Measurements from ENCODE around the gene ZSWIM1. TPM values are rescaled to one million over a fixed set of nuclear protein-coding genes. Genes with fewer than 3 reads are reported as not detected.
A peak's percentile ranks its signal among the peaks of the same experiment; 100 is the strongest.

The ZSWIM1 gene
- total and polyA plus RNA-seq, 2 of the 13 experiments (the other 11 are each of a cell fraction or from before 2014, with no cell fraction given): 9.5 to 11.7 TPM

GRCh38 chr20:45909336-45909808 lies 28.3 kb downstream of the ZSWIM1 start (continued):
- TF ChIP-seq, protein P1, sequence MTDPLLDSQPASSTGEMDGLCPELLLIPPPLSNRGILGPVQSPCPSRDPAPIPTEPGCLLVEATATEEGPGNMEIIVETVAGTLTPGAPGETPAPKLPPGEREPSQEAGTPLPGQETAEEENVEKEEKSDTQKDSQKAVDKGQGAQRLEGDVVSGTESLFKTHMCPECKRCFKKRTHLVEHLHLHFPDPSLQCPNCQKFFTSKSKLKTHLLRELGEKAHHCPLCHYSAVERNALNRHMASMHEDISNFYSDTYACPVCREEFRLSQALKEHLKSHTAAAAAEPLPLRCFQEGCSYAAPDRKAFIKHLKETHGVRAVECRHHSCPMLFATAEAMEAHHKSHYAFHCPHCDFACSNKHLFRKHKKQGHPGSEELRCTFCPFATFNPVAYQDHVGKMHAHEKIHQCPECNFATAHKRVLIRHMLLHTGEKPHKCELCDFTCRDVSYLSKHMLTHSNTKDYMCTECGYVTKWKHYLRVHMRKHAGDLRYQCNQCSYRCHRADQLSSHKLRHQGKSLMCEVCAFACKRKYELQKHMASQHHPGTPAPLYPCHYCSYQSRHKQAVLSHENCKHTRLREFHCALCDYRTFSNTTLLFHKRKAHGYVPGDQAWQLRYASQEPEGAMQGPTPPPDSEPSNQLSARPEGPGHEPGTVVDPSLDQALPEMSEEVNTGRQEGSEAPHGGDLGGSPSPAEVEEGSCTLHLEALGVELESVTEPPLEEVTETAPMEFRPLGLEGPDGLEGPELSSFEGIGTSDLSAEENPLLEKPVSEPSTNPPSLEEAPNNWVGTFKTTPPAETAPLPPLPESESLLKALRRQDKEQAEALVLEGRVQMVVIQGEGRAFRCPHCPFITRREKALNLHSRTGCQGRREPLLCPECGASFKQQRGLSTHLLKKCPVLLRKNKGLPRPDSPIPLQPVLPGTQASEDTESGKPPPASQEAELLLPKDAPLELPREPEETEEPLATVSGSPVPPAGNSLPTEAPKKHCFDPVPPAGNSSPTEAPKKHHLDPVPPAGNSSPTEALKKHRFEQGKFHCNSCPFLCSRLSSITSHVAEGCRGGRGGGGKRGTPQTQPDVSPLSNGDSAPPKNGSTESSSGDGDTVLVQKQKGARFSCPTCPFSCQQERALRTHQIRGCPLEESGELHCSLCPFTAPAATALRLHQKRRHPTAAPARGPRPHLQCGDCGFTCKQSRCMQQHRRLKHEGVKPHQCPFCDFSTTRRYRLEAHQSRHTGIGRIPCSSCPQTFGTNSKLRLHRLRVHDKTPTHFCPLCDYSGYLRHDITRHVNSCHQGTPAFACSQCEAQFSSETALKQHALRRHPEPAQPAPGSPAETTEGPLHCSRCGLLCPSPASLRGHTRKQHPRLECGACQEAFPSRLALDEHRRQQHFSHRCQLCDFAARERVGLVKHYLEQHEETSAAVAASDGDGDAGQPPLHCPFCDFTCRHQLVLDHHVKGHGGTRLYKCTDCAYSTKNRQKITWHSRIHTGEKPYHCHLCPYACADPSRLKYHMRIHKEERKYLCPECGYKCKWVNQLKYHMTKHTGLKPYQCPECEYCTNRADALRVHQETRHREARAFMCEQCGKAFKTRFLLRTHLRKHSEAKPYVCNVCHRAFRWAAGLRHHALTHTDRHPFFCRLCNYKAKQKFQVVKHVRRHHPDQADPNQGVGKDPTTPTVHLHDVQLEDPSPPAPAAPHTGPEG (CRISPR knock-in tag; IDR thresholded peaks at IDR 0.05): no peak
- peak; percentile 73; the same call in 1 of the 2 replicates for TF ChIP-seq REPIN1 (CRISPR knock-in tag; IDR thresholded peaks at IDR 0.05; ENCODE audit: borderline replicate concordance, low read depth)
- TF ChIP-seq SOX5 (CRISPR knock-in tag; IDR thresholded peaks at IDR 0.05; ENCODE audit: borderline replicate concordance): peak; percentile 55; the same call in 1 of the 2 replicates
- TF ChIP-seq AKNA (CRISPR knock-in tag; IDR thresholded peaks at IDR 0.05; ENCODE audit: borderline replicate concordance): no peak
- TF ChIP-seq ZNF644 (CRISPR knock-in tag; IDR thresholded peaks at IDR 0.05; ENCODE audit: low read depth): no peak; the same call in 1 of the 2 replicates
- no peak for TF ChIP-seq ZFYVE20 (CRISPR knock-in tag; IDR thresholded peaks at IDR 0.05; ENCODE audit: borderline replicate concordance, low read depth)
- TF ChIP-seq SMARCE1 (IDR thresholded peaks at IDR 0.05; ENCODE audit: borderline replicate concordance): no peak
- peak; percentile 33; the same call in 1 of the 2 replicates for TF ChIP-seq ZNF280B (CRISPR knock-in tag; IDR thresholded peaks at IDR 0.05; ENCODE audit: borderline replicate concordance)
- no peak for TF ChIP-seq SATB2 (CRISPR knock-in tag; IDR thresholded peaks at IDR 0.05)
- no peak for TF ChIP-seq SMAD9 (CRISPR knock-in tag; IDR thresholded peaks at IDR 0.05)
- TF ChIP-seq TGIF2 (CRISPR knock-in tag; IDR thresholded peaks at IDR 0.05): no peak
- TF ChIP-seq, protein P2, sequence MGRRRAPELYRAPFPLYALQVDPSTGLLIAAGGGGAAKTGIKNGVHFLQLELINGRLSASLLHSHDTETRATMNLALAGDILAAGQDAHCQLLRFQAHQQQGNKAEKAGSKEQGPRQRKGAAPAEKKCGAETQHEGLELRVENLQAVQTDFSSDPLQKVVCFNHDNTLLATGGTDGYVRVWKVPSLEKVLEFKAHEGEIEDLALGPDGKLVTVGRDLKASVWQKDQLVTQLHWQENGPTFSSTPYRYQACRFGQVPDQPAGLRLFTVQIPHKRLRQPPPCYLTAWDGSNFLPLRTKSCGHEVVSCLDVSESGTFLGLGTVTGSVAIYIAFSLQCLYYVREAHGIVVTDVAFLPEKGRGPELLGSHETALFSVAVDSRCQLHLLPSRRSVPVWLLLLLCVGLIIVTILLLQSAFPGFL (CRISPR knock-in tag; IDR thresholded peaks at IDR 0.05): no peak
- TF ChIP-seq ARNT (IDR thresholded peaks at IDR 0.05): no peak
- TF ChIP-seq ZNF3 (CRISPR knock-in tag; IDR thresholded peaks at IDR 0.05): no peak
- no peak for TF ChIP-seq ELF4 (CRISPR knock-in tag; IDR thresholded peaks at IDR 0.05; ENCODE audit: borderline replicate concordance)
- no peak for TF ChIP-seq KLF15 (CRISPR knock-in tag; IDR thresholded peaks at IDR 0.05; ENCODE audit: borderline replicate concordance)
- TF ChIP-seq IRF2 (CRISPR knock-in tag; IDR thresholded peaks at IDR 0.05): 0 out of 2 replicates have a peak, but pooled peaks have one; percentile 63
- no peak for TF ChIP-seq ZNF746 (CRISPR knock-in tag; IDR thresholded peaks at IDR 0.05)
